NCI-H2081 (cell line): ENCODE measurements around the gene TARS2.

Source experiments
- DNase-seq, 2 experiments: peaks; one replicate each; lab custom pipeline; 2025; lab: John Stamatoyannopoulos, UW

The TARS2 gene

DNA sequence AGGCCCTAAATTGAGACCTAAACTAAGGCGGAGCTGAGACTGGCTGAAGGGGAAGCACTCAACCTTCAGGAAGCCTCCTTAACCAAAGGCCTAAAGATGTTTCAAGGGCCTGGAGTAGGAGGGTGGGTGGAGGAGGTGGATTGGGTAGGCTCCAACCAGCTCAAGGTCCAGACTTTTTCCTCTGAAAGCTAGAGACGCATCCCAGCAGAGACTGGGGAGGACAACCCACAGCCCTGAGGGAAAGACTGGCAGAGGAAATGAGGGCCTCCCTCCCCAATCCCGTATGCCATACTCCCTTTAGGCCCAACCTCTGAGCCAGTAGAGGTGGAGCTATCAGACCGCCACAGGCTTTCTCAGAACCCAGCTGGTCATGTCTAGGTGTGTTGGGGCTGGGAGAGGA, 21.8 kb downstream of the TARS2 start:
- no peak for DNase-seq

DNA sequence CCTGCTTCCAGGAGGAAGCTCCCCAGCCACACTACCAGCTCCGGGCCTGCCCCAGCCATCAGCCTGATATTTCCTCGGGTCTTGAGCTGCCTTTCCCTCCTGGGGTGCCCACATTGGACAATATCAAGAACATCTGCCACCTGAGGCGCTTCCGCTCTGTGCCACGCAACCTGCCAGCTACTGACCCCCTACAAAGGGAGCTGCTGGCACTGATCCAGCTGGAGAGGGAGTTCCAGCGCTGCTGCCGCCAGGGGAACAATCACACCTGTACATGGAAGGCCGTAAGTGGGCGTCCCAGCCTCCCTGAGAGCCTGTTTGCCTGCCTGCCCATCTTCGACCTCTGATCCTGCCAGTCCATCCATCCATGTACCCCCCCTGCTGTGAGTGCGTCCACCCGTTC, 24.3 kb downstream of the TARS2 start:
- peak; percentile 94 to 97 for DNase-seq

DNA sequence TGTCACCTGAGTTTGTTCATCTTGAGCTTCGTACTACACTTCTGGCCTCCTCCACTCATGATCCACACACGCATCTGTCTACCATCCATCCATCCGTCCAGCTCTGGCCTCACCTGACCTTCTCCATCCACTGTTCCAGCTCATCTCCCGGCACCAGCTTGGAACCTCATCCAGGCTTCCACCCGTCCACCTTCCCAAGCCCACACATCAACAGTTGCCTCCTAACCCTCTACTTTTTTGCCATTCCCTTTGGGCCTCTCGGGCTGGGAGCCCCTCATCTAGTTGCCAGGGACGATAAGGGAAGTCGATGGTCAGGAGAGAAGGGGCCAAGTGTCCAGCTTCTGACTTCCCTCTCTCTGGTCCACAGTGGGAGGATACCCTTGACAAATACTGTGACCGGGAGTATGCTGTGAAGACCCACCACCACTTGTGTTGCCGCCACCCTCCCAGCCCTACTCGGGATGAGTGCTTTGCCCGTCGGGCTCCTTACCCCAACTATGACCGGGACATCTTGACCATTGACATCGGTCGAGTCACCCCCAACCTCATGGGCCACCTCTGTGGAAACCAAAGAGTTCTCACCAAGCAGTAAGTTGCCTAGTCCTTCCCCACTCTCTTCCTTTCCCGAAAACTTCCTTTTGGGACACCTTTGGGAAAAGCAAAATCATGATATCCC, 24.9 kb downstream of the TARS2 start:
- no peak for DNase-seq

DNA sequence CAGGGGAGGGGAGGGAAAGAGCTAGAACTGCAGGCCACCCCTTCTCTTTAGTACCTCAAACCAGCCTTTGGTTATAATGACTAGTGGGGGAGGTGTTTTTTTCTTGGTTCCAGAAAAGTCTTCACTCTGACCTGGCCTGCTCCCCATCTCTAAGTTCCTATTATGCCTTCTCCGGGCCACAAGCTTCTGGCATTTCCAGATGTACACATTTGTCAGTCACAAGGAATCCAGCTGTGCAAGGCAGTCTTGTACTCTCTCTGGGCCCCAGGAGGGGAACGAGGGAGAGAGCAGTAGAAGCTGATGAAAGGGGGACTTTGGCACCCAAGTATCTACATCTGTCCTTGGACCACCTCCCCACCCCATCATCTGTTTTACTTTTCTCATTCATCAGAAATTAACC, 25.6 kb downstream of the TARS2 start:
- DNase-seq: no peak

DNA sequence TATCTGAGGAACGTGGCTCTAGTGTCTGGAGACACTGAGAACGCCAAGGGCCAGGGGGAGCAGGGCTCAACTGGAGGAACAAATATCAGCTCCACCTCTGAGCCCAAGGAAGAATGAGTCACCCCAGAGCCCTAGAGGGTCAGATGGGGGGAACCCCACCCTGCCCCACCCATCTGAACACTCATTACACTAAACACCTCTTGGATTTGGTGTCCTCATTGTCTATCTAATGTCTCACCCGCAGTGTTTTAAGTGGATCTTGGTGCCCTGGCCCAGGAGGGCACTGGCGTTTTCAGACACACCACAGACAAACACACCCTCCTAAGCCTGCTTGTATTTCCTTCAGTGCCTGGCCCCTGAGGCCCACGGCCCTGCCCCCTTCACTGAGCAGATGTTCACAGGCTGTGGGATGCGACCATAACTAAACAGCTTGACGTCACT, 26.2 kb downstream of the TARS2 start:
- no peak for DNase-seq

DNA sequence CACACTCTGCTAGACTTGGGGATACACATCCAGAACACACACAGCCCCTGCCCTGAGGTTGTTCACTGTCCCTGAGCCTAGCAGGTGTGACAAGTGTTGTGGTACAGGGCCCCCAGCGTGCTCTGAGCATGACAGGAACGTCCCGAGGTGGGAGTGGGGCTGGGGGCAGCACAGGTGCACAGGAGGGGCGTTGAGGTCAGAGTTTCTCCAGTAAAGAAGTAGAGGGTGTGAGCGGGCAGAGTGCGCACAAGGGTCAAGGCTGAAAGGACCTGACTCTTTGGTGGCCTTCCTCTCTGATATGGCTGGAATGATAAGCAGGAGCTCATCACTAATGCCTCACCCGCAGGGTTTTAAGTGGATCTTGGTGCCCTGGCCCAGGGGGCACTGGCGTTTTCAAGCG, 27.0 kb downstream of the TARS2 start:
- no peak for DNase-seq

DNA sequence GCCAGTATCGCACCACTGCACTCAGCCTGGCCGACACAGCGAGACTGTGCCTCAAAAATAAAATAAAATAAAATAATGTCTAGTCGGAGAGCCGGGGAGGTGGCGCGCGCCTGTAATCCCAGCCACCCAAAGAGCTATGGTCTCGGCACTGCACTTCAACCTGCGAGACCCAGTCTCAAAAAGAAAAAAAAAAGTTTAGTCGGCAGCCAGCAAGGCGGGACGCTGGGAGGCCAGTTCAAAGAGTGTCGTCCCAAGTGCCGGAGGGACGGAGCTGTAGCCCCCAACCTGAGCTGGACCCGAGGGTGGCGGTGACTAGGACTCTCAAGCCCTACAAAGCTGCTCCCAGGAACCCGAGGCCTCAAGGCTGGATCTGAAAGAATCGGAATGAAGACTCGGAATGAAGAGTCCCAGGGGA, 27.7 kb downstream of the TARS2 start:
- DNase-seq: no peak

DNA sequence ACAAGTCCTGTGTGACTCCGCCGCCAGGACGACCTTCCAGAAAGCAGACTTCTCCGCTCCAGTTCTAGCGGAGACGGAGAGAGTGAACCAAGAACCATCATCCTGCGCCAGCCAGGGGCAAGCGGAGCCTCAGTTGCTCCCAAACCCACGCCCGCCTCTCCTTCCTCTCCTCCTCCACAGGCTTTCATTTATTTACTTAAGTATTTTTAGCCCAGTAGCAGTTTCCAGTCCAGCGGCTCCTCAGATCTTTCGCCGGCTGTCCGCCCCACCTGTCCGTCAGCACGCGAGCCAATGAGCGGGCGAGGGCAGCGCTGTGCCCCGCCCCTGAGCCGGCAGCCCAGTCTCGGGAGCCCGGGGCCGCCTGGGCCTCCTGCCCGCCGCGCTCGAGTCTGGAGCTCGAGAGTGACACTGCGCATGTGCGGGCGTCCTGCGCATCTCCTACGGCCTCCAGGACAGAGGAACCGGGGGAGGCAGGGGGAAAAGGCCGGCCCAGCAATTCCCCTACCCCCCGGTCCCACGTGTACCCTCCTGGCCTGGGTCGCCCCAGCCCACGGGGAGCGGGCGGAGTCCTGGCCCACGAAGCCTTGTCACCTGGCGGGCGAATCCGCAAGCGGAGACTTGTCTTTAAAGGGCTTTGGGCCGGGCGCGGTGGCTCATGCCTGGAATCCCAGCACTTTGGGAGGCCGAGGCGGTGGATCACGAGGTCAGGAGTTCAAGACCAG, 28.3 kb downstream of the TARS2 start, which contains the start of gene FALEC:
Gene FALEC, plus strand, starts transcription at position 425 of the 722 bp plus-strand sequence.
- DNase-seq: peak; percentile 98 to 99

DNA sequence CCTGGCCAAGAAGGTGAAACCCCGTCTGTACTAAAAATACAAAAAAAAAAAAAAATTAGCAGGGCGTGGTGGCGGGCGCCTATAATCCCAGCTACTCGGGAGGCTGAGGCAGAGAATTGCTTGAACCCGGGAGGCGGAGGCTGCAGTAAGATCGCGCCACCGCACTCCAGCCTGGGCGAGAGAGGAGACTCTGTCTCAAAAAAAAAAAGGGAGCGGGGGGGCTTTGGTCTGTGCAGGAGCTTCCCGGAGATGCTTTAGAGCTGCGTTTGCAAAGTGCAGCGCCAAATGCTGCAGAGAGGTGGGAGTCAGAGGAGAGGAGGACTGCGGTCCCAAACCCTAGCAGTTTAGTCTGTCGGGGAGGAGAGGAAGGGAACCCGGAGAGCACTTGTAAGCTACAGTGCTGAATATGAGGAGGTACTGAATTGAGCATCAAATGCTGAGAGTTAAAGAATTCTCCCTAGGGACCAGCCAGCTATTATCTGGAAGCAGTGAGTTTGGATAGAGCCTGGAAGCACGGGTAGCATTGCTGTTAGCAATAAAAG, 28.9 kb downstream of the TARS2 start:
- DNase-seq: peak; percentile 29 to 54

DNA sequence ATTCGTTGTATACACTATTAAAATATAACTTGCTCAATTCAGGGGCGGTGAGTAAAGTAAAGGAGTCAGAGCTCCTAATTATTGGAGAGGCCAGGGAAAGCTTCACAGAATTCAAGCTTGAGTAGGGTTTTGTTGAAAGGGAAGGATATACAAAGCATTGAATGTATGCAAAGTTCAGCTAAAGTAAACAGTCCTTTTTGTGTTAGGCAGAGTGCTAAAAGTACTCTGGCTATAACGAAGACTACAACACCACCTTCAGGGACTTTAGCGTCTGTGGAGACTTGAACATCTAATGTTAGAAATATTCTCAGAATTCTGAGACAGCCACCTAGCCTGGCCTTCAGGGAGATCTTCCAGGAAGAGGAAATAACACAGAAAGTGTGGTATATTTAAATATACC, 29.4 kb downstream of the TARS2 start:
- peak; percentile 10 to 54 for DNase-seq

DNA sequence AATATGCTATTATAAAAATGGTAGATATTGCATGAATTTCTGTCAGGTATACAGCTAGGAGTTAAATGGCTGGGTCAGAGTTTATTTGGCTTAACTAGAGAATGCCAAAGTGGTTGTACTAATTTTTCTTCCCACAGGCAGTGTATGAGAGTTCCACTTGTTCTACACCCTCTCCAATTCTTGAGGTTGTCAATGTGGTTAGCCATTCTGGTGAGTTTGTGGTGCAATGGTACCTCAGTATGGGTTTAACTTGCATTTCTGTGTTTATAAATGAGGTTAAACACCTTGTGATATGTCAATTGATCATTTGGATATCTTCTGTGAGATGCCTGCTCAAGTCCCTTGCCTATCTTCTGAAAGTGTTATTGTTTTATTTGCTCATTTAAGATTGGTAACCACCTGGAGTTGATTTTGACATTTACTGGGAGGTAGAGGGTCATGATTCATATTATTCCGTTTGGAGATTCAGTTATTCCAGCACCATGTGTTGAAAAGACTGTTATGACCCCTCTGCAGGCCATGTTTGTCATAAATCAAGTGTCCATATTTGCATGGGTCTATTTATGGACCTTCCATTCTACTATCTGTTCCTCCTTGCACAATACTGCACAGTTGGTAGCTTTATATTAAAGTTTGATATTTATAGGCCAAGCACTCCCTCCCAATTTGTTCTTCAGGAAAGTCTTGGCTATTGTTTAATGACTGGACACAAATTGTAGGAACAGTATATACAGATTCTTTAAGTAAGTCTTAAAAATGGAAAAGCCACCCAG, 34.2 kb downstream of the TARS2 start:
- DNase-seq: no peak

DNA sequence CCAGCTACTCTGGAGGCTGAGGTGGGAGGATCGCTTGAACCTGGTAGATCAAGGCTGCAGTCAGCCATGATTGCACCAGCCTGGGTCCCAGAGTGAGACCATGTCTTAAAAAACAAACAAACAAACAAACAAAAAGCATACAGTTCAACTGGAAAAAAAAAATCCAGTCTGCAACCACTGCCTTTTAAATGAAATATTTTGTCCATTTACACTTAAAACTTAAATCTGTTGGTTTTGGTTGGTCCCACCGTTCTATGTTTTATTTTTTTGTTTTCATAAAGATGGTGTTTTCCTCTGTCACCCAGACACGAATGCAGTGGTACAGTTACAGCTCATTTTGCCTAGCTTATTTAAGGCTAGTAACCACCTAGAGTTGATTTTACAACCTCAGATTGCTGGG, 38.1 kb downstream of the TARS2 start:
- no peak for DNase-seq

DNA sequence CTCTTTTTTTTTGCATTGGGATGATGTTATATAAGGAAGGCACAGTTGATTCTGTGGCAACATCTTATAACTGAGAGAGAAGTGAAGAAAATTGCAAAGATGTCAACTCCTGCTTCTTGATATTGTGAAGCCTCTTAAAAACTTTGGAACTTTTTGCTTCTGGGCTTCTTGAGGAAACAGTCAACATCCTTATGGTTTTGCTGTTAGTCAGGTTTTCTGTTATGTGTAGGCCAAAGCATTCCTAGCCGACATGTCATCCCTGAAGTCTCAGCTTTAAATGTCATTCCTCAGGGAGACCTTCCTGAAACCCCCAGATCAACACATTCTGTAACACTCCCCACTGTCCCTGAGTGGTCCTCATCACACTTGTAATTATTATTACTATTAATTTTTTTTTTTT, 41.0 kb downstream of the TARS2 start:
- no peak for DNase-seq

DNA sequence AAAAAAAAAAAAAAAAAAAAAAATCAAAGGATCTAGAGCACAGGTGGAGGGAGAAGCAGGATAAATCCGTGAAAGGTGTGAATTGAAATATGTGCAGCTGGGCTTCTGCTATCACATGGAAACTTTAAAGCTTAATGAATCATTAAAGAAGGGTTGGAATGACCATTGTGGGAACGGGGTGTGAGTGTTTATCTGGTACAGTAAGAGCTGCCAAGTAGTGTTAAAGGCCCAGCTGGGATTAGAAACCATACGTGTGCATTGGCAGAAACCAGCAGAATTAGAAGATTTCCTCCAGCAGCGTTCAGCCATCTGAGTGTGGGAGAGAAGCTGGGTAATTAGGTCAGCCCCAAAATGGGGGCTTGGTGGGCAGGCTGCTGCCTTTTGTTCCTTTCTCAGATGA, 41.8 kb downstream of the TARS2 start:
- peak in 1 of 2 experiments; percentile 20 for DNase-seq

DNA sequence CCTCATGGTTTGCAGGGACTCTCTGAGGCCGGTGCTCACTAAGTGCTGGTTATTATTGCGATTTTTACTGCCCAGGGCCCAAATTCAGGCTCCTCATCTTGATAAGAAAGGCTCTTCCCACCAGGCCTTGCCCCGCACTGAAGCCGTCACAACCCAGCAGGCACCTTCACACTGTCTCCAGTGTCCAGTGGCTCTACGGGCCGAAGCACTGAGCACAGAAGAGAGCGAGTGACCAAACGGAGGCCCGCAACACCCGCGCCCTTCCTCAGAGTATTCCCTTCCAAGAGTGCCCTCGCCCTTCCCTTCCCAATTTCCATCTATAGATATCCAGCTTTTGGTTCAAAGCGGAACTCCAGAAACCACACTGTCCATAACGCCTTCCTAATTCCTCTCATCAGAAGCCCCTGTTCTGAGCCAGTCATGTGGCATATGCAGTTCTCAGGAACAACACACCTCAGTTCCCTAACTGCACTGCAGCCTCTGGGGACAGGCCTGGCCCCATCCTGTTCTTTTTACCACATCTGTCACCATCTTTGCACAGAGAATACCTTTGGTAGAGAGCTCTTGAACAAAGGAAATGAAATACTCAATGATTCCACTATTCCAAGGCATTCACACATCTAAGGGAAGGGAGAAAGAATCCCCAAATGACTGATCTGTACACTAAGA, 43.4 kb downstream of the TARS2 start:
- no peak for DNase-seq

DNA sequence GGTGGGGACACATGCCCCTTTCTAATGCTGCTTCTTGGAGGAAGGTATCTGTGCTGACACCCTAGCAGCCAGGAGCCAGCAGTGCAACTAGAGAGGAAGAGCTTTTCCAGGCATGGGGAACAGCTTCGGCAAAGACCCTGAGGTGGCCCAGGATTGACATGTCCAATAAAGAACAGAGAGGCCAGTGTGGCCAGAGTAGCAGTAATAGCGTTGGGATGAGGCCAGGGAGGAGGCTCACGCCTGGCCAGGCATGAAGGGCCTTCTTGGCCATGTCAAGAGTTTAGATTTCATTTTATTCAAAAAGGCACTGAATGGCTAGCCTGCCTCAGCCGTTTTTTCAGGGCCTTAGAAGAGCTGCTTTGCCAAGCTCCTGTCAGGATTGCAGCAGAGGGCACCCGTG, 45.6 kb downstream of the TARS2 start:
- DNase-seq: no peak

DNA sequence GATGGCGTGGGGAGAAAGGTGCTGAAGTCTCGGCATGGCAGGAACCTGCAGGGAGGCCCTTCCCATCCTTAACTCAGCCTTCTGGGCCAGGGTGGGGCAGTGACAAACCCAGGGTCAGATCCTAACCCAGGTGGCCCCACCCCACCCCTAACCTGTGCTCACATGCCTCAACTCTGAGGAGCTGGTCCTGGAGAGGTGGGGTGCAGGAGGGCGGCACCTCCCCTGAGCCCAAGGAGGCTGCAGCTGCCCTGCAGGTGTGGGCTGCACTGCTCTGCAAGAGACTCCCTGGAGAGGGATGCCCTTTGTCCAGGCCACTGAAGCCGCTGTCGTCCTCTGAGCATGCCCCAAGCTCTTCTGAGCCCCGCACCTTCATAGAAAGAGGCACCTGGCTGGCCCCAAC, 46.8 kb downstream of the TARS2 start:
- no peak for DNase-seq

DNA sequence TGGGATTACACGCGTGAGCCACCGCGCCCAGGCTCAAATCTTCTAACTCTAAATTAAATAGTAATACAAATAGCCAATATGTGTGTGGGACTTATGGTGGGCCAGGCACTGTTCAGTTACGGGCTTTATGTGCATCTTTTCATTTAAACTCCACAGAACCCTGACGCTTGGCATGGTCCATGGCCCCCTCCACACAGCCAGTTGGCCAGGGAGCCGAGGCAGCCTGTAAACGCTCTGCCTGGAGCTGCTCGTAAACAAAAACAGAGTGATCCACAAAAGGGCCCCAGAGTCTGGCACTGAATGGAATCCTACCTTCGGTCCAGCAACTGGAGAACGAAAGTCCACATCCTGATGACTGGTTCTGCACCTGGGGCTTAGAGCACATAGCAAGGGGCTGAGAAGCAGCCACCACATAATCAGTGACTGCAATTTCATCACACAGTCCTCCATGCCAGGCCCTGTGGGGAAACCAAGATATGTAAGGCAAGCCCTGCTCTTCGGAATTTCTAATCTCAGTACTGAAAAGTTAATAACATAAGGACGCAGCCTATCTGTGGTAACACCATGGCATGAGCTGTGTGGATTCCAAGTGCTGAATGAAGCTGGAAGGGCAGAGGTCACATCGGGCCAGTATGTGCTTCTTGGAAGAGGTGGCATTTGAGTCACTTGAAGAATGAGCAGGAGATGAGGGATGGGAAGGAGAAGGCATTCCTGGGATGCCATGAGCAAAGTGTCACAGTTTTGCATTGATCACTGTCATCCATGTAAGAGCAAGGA, 48.5 kb downstream of the TARS2 start:
- DNase-seq: no peak

DNA sequence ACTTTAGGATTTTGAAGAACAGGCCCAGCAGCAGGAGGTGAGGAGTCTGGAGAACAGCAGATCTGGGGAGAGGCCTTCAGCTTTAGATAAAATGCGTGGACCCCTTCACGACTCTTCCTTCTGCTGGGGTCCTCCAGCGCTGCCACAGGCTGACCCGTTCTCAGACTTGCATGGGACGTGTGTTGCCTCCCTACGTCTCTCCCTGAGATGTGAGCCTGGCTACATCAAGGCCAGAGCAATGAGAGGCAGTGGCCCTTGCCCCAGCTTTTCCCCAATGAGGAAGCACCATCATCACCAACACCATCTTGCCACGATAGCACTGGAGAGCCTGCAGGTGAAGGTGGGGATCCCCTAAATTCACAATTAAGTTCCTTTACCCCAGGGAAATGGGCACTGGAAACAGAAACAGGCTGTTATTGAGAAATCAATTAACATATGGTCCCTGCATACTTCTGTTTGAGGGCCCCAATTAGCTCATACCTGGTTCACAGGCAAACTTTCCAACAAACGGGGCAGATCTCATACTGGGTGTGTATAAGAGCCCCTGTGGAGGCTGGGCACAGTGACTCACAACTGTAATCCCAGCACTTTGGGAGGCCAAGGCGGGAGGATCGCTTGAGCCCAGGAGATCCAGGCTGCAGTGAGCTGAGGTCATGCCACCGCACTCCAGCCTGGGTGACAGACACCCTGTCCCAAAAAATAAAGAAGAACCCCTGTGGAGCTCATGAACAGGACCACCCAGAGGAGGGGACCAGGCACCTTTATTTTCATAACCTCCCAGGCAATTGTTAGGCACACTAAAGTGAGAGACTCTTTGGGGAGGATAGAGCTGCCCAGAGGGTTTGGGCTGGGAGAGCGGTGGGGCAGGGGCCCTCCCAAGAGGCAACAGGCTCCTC, 49.9 kb downstream of the TARS2 start:
- no peak for DNase-seq
